ENCODE measurements around the gene TEX22.

Gene TEX22

GRCh38 chr14:105385698-105386365 lies 12.5 kb upstream of the TEX22 start:
- DNase-seq, result no peak

- no peak for DNase-seq
These were observed 11.5 kb upstream of the TEX22 start for GRCh38 chr14:105386581-105387529.

DNA sequence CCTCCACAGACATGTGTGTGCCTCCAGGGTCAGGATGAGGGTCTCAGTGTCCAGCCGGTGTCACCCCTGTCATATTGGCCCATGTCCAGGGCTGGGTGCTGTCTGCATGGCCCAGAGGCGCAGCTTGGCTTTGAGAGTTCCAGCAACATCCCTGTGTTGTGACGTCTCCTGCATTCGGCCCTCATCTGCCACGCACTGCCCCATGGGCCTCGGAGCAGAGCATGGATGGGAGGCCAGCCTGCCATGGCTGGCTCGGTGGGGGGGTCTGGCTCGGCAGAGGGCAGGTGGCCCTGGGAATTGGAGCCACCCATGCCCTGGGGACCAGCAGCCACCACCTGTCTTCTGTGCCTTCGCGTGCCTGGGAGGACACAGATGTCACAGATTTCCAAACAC lies 10.8 kb upstream of the TEX22 start:
- no peak for DNase-seq

DNA sequence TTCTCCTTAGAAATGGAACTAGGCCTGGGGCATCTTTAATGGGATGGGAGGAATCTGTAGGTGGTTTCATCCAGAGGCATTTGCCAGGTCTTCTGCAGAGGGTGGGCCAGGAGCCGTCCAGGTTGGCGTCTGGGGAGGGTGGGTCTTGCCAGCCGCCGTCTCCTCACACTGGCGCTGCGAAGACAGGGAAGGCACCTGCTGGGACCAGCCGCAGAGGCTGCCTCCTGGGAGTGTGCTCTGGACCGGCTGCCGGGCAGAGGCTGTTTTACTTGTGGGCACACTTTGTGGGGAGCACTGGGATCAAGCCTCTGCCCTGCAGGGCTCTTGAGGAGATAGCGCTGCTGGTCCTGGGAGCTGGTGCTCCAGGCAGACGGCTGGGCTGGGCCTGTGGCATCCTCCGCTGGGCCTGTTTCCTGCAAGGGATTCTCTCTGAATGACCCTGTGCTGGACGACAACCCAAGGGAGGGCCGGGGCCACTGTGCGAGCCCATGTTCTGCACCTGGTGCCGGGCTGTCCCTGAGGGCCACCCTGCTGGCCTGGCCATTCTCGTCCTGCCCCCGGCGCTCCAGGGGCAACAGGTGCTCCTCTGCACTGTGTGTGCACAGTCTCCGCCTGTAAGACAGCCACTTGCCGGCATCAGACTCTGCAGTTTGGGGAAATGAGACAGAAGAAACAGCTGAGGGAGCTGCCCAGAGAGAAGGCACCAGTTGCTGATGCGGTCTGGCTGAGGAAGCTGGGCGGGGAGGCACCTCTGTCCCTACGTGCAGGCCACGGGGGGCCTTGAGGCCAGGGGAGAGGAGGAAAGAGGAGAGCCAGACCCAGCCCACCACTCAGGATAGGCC lies 10.0 kb upstream of the TEX22 start:
- no peak for DNase-seq

- DNase-seq, result no peak
These were observed 9.4 kb upstream of the TEX22 start for GRCh38 chr14:105388976-105389375.

GRCh38 chr14:105389534-105389933 lies 8.8 kb upstream of the TEX22 start:
- DNase-seq, result no peak

GRCh38 chr14:105389976-105390848 lies 8.1 kb upstream of the TEX22 start:
- DNase-seq, result no peak

DNA sequence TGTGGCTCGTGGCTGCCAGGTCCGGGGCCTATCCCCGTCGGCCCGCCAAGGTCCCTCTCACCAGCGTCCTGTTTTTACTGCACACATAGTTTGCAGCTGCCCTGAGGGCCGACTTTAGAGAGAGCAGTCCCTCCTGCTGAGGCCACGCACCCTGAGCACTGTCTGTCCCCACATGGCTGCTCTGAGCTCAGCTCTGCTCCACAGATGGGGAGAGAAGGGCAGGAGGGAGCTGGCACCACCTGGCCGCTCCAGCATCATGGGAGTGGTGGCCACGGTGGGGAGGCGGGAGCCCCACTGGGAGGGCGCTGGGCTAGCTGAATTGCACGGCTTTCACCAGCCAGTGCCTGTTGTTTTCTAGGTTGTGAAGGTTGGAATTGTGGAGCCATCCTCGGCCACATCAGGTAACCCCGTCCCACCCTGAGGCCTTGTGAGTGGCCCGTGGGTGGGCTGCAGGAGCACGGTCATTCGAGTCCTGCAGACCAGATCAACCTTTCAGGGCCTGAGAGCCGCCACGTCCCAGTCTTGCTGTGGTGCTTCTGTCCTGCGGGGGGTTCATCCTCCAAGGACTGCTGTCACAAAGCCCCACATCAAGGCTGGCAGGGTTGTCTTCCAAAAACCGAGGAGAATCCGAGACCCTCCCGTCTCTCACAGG lies 7.4 kb upstream of the TEX22 start:
- no peak for DNase-seq

GRCh38 chr14:105391541-105391940 lies 6.8 kb upstream of the TEX22 start:
- no peak for DNase-seq

GRCh38 chr14:105392131-105393090 lies 5.9 kb upstream of the TEX22 start:
- no peak for DNase-seq

GRCh38 chr14:105393151-105393550 lies 5.2 kb upstream of the TEX22 start:
- no peak for DNase-seq

DNA sequence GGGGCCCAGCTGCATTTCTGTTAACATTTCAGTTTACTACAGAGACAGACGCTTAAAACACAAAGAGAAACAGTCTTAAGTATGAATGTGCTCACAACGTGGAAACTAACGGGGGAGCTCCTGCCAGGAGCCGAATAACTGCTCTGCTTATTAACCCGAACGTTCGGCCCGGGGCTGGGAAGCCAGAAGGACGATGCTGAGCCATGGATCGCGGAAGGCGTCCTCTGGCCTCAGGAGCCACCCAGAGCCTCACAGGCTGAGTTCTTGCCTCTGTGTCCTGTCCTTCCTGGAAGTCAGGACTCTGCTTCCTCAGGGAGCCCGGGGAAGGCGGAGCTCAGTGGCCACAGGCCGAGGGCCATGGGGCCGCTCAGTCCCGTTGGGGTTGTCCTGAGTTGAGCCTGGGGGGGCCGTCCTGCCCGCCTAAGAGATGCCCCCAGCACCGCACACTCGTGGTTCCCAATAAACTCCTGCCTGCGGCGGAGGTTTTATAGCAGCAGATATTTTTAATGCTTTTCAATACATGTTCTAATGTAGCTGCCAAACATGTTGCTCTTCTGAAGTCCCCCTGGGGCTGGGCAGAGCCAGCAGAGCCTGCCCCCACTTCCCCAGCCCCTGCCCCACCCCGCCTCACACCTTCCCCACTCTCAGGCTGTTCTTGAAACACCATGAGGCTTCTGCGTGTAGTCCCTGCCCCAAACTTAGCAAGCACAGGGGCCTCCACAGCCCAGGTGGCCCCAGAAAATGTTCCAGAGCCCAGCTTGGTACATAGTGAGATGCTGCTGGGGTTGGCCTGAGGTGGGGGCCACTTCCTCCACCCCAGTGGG lies 3.4 kb upstream of the TEX22 start:
- no peak for DNase-seq

GRCh38 chr14:105395538-105395854 lies 2.8 kb upstream of the TEX22 start:
- no peak for DNase-seq

GRCh38 chr14:105397350-105397931 lies 897 bp upstream of the TEX22 start:
- DNase-seq, result no peak

DNA sequence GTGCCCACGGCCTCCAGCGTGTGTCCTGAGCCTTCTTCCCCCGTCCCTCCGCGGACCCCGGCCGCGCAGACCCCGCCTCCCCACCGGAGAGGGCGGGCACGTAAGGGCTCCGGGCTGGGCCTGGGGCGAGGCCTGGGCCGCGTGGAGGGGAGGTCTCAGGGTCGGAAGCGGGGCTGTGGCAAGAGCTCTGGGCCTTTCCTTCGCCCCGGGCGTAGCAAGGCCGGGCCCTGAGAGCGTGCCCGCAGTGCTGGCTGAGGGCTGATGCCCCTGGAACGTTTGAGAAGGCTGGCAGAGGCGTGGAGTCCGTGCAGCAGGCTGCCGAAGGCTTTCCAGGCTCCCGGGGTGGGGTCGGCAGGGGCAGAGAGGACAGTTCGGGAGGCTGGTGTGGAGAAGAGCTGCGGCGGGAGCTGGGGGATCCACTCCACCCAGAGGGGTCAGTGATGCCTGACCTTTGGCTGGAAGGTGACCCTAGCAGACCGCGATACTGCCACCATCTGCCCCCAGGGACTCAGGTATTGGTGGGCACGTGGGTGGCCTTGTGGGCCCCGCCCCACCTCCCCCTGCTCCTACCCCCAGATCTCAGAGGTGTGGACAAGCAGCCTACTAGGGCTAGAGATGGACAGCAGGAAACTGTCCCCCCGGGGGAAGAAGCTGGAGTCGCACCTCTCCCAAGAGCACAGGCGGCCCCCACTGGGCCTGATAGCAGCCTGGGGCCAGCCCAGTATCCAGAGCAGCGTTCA lies 558 bp downstream of the TEX22 start:
- DNase-seq, result peak; percentile 57

GRCh38 chr14:105399466-105399775 lies 1.1 kb downstream of the TEX22 start:
- DNase-seq, result no peak

- no peak for DNase-seq
These were observed 1.7 kb downstream of the TEX22 start for GRCh38 chr14:105400016-105400415.

- DNase-seq, result no peak
These were observed 3.4 kb downstream of the TEX22 start for GRCh38 chr14:105401699-105402098.

- no peak for DNase-seq
These were observed 10.3 kb downstream of the TEX22 start for GRCh38 chr14:105408592-105408991.

Measured in DMS79 (cell line).